ENCODE results near the gene SORBS2. TPM values are rescaled to one million over a fixed set of nuclear protein-coding genes. Genes with fewer than 3 reads are reported as not detected.

The SORBS2 gene
- total RNA-seq, 2 donors from 2014 or later, result 28.0 to 77.4 TPM

DNA sequence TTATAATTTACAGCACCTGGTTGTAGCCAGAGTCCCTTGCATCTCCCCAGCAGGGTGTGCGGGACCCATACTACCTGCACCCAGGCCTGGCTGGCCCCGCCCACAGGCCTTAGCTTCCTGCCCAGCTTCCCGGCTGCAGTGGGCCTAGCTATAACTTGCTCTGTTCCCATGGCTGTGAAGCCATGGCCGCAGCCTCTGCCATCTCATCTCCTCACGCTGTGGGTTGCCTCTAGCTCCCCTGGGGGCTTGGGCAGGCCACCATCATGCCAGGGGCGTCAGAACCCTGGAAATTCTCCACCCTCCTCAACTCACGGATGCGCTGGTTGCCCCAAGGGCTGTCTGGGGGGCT lies 26.1 kb upstream of the SORBS2 start:
- no peak for DNase-seq
- Histone ChIP-seq H3K27me3 (no peaks in the 10 kb centered on the region), H3K36me3 (no peaks in the 10 kb centered on the region), H3K4me3 (no peak overlapping the region), H3K9ac (ENCODE audit: low read depth in 2 of 2, low read length in 2 of 2) (no peak overlapping the region), H3K9me3 (no peaks in the 10 kb centered on the region), H3K27ac (no peak overlapping the region), H3K4me1 (no peaks in the 10 kb centered on the region)
- intact Hi-C loops (cut with DNase I), result no loop called here
- TF ChIP-seq, protein P1, sequence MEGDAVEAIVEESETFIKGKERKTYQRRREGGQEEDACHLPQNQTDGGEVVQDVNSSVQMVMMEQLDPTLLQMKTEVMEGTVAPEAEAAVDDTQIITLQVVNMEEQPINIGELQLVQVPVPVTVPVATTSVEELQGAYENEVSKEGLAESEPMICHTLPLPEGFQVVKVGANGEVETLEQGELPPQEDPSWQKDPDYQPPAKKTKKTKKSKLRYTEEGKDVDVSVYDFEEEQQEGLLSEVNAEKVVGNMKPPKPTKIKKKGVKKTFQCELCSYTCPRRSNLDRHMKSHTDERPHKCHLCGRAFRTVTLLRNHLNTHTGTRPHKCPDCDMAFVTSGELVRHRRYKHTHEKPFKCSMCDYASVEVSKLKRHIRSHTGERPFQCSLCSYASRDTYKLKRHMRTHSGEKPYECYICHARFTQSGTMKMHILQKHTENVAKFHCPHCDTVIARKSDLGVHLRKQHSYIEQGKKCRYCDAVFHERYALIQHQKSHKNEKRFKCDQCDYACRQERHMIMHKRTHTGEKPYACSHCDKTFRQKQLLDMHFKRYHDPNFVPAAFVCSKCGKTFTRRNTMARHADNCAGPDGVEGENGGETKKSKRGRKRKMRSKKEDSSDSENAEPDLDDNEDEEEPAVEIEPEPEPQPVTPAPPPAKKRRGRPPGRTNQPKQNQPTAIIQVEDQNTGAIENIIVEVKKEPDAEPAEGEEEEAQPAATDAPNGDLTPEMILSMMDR (IDR thresholded peaks at IDR 0.05), result no peak

DNA sequence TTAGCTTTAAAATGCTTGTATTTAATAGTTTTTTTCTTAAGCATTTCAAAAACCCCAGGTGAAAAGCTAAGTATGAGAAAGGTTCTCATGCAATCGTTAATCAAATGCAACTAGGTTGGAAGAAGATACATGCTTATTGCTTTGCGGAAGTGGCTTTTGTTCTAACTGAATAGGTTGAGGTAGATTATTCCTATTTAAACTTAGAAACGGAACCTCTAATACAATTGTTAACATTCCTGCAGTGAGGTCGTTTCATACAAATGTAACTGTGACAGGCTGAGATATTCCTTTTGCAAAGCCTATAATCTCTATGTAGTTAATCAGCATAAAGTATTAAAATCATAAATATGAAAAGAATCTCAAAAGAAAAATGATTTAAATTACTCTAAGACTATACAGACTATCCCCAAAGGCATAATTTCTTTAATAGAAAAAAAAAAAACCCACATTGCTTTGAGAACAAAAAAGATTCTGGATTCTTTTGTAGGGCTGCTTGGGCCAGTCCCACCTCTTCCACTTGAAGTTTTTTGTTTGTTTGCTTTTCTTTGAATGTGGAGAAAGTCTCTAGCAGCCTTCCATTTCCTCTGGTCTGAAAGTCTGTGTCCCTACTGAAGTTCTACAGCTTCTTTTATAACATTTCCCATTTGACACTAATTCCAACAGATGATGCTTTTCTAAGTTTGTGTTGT lies 25.6 kb upstream of the SORBS2 start:
- H3K9me3 ChIP-seq, result no peaks in the 10 kb centered on the region
- no peak overlapping the region for H3K27ac ChIP-seq
- H3K36me3 ChIP-seq, result no peaks in the 10 kb centered on the region
- TF ChIP-seq, protein P1 (IDR thresholded peaks at IDR 0.05), result no peak
- intact Hi-C loops (cut with DNase I), result no loop called here
- no peak overlapping the region for H3K4me3 ChIP-seq
- no peak for DNase-seq
- H3K9ac ChIP-seq (ENCODE audit: low read depth in 2 of 2, low read length in 2 of 2), result no peak overlapping the region
- H3K27me3 ChIP-seq, result no peaks in the 10 kb centered on the region
- H3K4me1 ChIP-seq, result no peaks in the 10 kb centered on the region

DNA sequence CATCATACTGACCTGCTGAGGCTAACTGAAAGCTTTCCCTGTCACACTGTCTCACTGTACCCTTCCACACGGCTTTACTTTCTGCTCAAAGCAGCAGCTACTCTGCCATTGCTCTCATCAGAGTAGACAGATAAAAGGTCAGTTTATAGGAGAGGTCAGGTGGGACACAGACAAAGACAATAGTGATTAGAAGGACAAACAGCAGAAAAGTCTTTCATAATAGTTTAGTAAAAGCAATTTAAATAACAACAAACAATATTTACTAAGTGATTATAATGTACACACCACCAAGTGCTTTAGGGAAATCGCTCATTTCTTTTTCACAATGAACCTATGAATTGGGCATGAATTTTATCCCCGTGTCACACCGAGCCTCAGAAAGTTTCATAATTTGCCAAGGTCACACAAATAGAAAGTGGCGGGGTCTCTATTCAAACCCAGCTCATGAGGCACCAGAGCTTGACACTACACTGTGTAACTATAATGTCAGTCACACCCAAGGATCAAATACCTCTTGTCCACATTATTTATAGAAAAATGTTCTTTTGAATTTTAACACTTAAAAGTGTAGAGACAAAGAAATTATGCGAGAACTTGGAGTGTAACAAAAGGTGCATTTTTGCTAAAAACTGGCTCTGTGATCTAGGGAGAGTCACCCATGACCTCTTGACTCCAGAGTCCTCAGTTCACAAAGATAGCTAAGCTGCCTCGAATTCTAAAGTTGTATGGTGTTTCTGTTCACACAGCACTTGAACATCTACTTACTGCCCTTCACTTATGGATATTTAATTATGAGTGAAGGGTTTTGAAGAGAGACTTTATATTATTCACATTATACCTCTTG lies 24.5 kb upstream of the SORBS2 start:
- Histone ChIP-seq H3K9ac (ENCODE audit: low read depth in 2 of 2, low read length in 2 of 2) (no peak overlapping the region), H3K9me3 (no peaks in the 10 kb centered on the region), H3K27ac (no peak overlapping the region), H3K4me1 (no peaks in the 10 kb centered on the region), H3K27me3 (no peaks in the 10 kb centered on the region), H3K4me3 (no peak overlapping the region), H3K36me3 (no peaks in the 10 kb centered on the region)
- DNase-seq, result no peak
- intact Hi-C loops (cut with DNase I), result no loop called here
- TF ChIP-seq, protein P1 (IDR thresholded peaks at IDR 0.05), result no peak

DNA sequence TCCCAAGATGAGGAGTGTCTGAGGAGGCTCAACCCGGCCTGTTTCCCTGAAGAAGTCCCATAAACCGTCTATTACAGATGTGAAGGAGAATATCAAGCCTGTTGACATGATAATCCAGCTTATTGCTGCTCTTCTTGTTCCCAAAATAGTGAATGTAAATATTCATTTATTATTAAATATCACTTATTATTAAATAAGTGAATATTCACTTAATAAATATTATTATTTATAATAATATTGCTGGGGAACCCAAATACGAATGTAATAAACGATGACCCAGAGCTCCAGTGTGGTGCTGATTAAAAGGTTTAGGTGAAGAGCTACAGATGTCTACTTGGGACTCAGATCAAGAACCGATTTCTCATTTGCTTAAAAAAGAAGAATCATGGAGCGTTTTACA lies 23.8 kb upstream of the SORBS2 start:
- Histone ChIP-seq H3K9me3 (no peaks in the 10 kb centered on the region), H3K27me3 (no peaks in the 10 kb centered on the region), H3K4me3 (no peak overlapping the region), H3K36me3 (no peaks in the 10 kb centered on the region), H3K9ac (ENCODE audit: low read depth in 2 of 2, low read length in 2 of 2) (no peak overlapping the region), H3K4me1 (no peaks in the 10 kb centered on the region), H3K27ac (no peak overlapping the region)
- intact Hi-C loops (cut with DNase I), result no loop called here
- DNase-seq, result no peak
- TF ChIP-seq, protein P1 (IDR thresholded peaks at IDR 0.05), result no peak

DNA sequence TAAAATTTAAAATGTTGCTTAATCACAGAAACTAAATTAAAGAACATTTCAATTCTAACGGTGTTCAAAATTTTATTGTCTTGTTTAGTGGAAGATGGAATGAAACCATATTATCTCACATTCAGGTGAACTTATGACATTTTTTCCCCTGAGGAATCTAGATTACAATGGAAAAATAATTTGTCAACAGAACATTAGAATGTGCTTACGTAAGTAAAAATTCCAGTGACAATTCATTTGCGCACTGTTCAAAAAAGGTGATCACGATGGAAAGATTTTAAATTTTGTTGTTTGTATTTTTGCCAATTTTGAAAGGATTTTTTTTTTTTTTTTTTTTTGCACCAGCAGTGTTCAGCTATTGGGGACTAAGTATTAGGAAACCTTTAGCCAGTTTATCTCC lies 23.3 kb upstream of the SORBS2 start:
- Histone ChIP-seq H3K4me3 (no peak overlapping the region), H3K27ac (no peak overlapping the region), H3K27me3 (no peaks in the 10 kb centered on the region), H3K9me3 (no peaks in the 10 kb centered on the region), H3K9ac (ENCODE audit: low read depth in 2 of 2, low read length in 2 of 2) (no peak overlapping the region), H3K4me1 (no peaks in the 10 kb centered on the region), H3K36me3 (no peaks in the 10 kb centered on the region)
- DNase-seq, result no peak
- TF ChIP-seq, protein P1 (IDR thresholded peaks at IDR 0.05), result no peak
- intact Hi-C loops (cut with DNase I), result no loop called here
